Vagina (tissue), 2 donors: Measurements from ENCODE around the gene DOK6.

Experiments used
- POLR2A ChIP-seq, 2 donors: fragments of 450-650 bp; IDR thresholded peaks; one replicate each; pipeline ENCODE4 v1.6.1; 2017; ENCODE audit warnings: antibody characterized with exemption in 2 of 2, mild to moderate bottlenecking in 2 of 2, moderate library complexity in 2 of 2
- POLR2AphosphoS5 ChIP-seq, 2 donors: sonication (generic); formaldehyde crosslinking; IDR thresholded peaks; one replicate each; pipeline ENCODE4 v1.9.0; 2017; ENCODE audit warnings: antibody characterized with exemption in 2 of 2, mild to moderate bottlenecking in 2 of 2, low read depth in 1 of 2; ENCODE audit not compliant: insufficient read depth in 1 of 2
- TF ChIP-seq, protein P1 (sequence below), 3 experiments: fragments of 450-650 bp in 2 of 3; fragments of 200-600 bp in 1 of 3; sonication (generic) in 1 of 3; IDR thresholded peaks; one replicate each; pipeline ENCODE4 v1.5.1; 2017 to 2019; ENCODE audit warnings: antibody characterized with exemption in 3 of 3, mild to moderate bottlenecking in 2 of 3, moderate library complexity in 2 of 3

DNA sequence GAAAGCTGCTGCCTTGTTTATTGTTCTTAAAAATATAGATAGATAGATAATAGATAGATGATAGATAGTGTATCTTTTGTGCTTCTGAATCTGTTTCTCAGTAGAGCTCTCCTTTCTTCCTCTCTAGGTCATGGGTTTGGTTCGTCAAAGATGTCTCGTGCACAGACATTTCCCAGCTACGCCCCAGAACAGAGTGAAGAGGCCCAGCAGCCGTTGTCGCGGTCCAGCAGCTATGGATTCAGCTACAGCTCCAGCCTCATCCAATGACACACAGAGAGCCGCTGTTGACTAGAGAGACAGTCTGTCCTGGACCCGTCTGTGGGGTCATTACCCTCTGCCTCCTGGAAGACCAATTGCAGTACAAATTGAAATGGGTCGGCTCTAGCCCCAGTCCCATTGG lies 440.4 kb downstream of the DOK6 start:
- TF ChIP-seq POLR2AphosphoS5 (IDR thresholded peaks at IDR 0.05; ENCODE audit: insufficient read depth in 1 of 2, low read depth in 1 of 2) (no peak), POLR2A (IDR thresholded peaks at IDR 0.05) (no peak)
- TF ChIP-seq, protein P1, sequence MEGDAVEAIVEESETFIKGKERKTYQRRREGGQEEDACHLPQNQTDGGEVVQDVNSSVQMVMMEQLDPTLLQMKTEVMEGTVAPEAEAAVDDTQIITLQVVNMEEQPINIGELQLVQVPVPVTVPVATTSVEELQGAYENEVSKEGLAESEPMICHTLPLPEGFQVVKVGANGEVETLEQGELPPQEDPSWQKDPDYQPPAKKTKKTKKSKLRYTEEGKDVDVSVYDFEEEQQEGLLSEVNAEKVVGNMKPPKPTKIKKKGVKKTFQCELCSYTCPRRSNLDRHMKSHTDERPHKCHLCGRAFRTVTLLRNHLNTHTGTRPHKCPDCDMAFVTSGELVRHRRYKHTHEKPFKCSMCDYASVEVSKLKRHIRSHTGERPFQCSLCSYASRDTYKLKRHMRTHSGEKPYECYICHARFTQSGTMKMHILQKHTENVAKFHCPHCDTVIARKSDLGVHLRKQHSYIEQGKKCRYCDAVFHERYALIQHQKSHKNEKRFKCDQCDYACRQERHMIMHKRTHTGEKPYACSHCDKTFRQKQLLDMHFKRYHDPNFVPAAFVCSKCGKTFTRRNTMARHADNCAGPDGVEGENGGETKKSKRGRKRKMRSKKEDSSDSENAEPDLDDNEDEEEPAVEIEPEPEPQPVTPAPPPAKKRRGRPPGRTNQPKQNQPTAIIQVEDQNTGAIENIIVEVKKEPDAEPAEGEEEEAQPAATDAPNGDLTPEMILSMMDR (IDR thresholded peaks at IDR 0.05), result no peak
